DOHH2 (cell line): ENCODE measurements around the gene ACADSB.

ENCODE experiments used
- CTCF ChIP-seq: fragments of 200-600 bp; sonication (generic); IDR thresholded peaks from one replicate; pipeline ENCODE4 v1.5.1; 2014; ENCODE audit warnings: antibody characterized with exemption, mild to moderate bottlenecking, low read depth, low read length; ENCODE audit not compliant: poor library complexity, severe bottlenecking
- EZH2phosphoT487 ChIP-seq: fragments of 200-600 bp; sonication (generic); IDR thresholded peaks from 2 replicates; pipeline ENCODE4 v1.6.1; 2017; ENCODE audit warnings: borderline replicate concordance, mild to moderate bottlenecking, antibody characterized with exemption, low read length, moderate library complexity, mixed read lengths

GRCh38 chr10:123074215-123074614 is 65.4 kb downstream of the ACADSB start:
- TF ChIP-seq CTCF (no peak), EZH2phosphoT487 (no peak)
